Fibroblast of mammary gland (primary cell): ENCODE measurements around the gene WSB2.

Experiments used
- DNase-seq: peaks from one replicate; pipeline ENCODE4 v3.0.0-alpha.2; 2010; ENCODE audit warnings: low read depth
- H3K4me3 ChIP-seq: 2 replicates; pipeline ENCODE4 v1.5.1; 2011; ENCODE audit warnings: low read depth, mild to moderate bottlenecking, low read length, moderate library complexity; ENCODE audit not compliant: control insufficient read depth
- CTCF ChIP-seq: conservative IDR thresholded peaks from 2 replicates; pipeline ENCODE4 v1.5.1; 2011; ENCODE audit warnings: low read depth, low read length, inconsistent platforms; ENCODE audit not compliant: control insufficient read depth, insufficient read depth

WSB2 gene

GRCh38 chr12:118016424-118017264 is 44.3 kb downstream of the WSB2 start, which contains the start of gene RFC5:
RFC5 (plus strand) TSS chr12:118016703; CDS start chr12:118016828, 125 bp downstream.
- DNase-seq, result peak; percentile 94
- no peak for TF ChIP-seq CTCF
- H3K4me3 ChIP-seq, result peak within 1 kb of the TSS; percentile 90

GRCh38 chr12:118015944-118016343 is 45.0 kb downstream of the WSB2 start:
- H3K4me3 ChIP-seq, result peak overlapping the region; percentile 90
- DNase-seq, result no peak
- no peak for TF ChIP-seq CTCF

GRCh38 chr12:118015306-118015705 is 45.7 kb downstream of the WSB2 start:
- DNase-seq, result no peak
- no peak overlapping the region for H3K4me3 ChIP-seq
- TF ChIP-seq CTCF, result no peak

- no peak overlapping the region for H3K4me3 ChIP-seq
- DNase-seq, result no peak
- no peak for TF ChIP-seq CTCF
Measured at GRCh38 chr12:118013283-118013682, 47.7 kb downstream of the WSB2 start.

GRCh38 chr12:118011961-118012360 is 49.0 kb downstream of the WSB2 start:
- no peak for DNase-seq
- no peak overlapping the region for H3K4me3 ChIP-seq
- no peak for TF ChIP-seq CTCF

- no peak overlapping the region for H3K4me3 ChIP-seq
- no peak for DNase-seq
- no peak for TF ChIP-seq CTCF
Measured at GRCh38 chr12:118011377-118011776, 49.6 kb downstream of the WSB2 start.
